GM23338 (cell line): Measurements from ENCODE around the gene DGKB. TPM values are rescaled to one million over a fixed set of nuclear protein-coding genes. Genes with fewer than 3 reads are reported as not detected.

Experiments
- ATAC-seq: fragments of 200-7000 bp; cut with Tn5 transposase; 3 replicates; pipeline ENCODE4 v1.9.1; 2020
- DNase-seq: peaks from one replicate; pipeline ENCODE4 v3.0.0-alpha.2; 2015; ENCODE audit warnings: low spot score
- H2AFZ ChIP-seq: fragments of 200-600 bp; sonication (generic); 2 replicates; pipeline ENCODE4 v1.8.0; 2016; ENCODE audit warnings: antibody characterized with exemption, mild to moderate bottlenecking, moderate library complexity
- H3F3A ChIP-seq: fragments of 200-600 bp; sonication (generic); replicated peaks from 2 replicates; pipeline ENCODE4 v1.8.0; 2017; ENCODE audit warnings: antibody characterized with exemption, mixed run types, low read depth
- H3K27ac ChIP-seq: fragments of 200-600 bp; sonication (generic); 2 replicates; pipeline ENCODE4 v1.6.1; 2016; ENCODE audit warnings: low read depth
- H3K27me3 ChIP-seq: fragments of 200-600 bp; sonication (generic); 2 replicates; pipeline ENCODE4 v1.8.0; 2016; ENCODE audit warnings: mild to moderate bottlenecking, mixed run types, moderate library complexity; ENCODE audit not compliant: insufficient read depth
- H3K36me3 ChIP-seq: fragments of 200-600 bp; sonication (generic); 2 replicates; pipeline ENCODE4 v1.8.0; 2016; ENCODE audit warnings: mild to moderate bottlenecking; ENCODE audit not compliant: insufficient read depth
- H3K4me1 ChIP-seq: fragments of 200-600 bp; sonication (generic); 2 replicates; pipeline ENCODE4 v1.8.0; 2016; ENCODE audit warnings: mild to moderate bottlenecking, moderate library complexity; ENCODE audit not compliant: insufficient read depth
- H3K4me2 ChIP-seq: fragments of 200-600 bp; sonication (generic); 2 replicates; pipeline ENCODE4 v1.7.1; 2017; ENCODE audit warnings: mixed run types
- H3K4me3 ChIP-seq: fragments of 200-600 bp; sonication (generic); 2 replicates; pipeline ENCODE4 v1.6.1; 2016; ENCODE audit warnings: mixed run types
- H3K79me2 ChIP-seq: fragments of 200-600 bp; sonication (generic); replicated peaks from 2 replicates; pipeline ENCODE4 v1.8.0; 2017; ENCODE audit warnings: mild to moderate bottlenecking; ENCODE audit not compliant: insufficient read depth
- H3K9me2 ChIP-seq: fragments of 200-600 bp; sonication (generic); 2 replicates; pipeline ENCODE4 v1.8.0; 2017; ENCODE audit not compliant: insufficient read depth
- H4K20me1 ChIP-seq: fragments of 200-600 bp; sonication (generic); replicated peaks from 2 replicates; pipeline ENCODE4 v1.8.0; 2017; ENCODE audit warnings: mild to moderate bottlenecking; ENCODE audit not compliant: insufficient read depth
- H3K27ac Mint-ChIP-seq: 2 replicates; pipeline ENCODE4 v1.8.0; 2020; ENCODE audit warnings: inconsistent platforms, mild to moderate bottlenecking, moderate library complexity, mixed read lengths
- H3K27me3 Mint-ChIP-seq: 3 replicates; pipeline ENCODE4 v1.8.0; 2022; ENCODE audit warnings: low read depth, mild to moderate bottlenecking, moderate library complexity, mixed read lengths, inconsistent platforms; ENCODE audit not compliant: insufficient read depth, poor library complexity
- H3K36me3 Mint-ChIP-seq: 3 replicates; pipeline ENCODE4 v1.8.0; 2021; ENCODE audit warnings: low read depth, mild to moderate bottlenecking, inconsistent platforms, moderate library complexity, mixed read lengths
- H3K4me1 Mint-ChIP-seq: 3 replicates; pipeline ENCODE4 v1.8.0; 2020; ENCODE audit warnings: mild to moderate bottlenecking, inconsistent platforms, mixed read lengths
- H3K4me3 Mint-ChIP-seq: 3 replicates; pipeline ENCODE4 v1.8.0; 2021; ENCODE audit warnings: moderate library complexity, mild to moderate bottlenecking, inconsistent platforms, mixed read lengths
- H3K9me3 Mint-ChIP-seq: 3 replicates; pipeline ENCODE4 v1.8.0; 2020; ENCODE audit warnings: moderate library complexity, mild to moderate bottlenecking, inconsistent platforms, mixed read lengths
- EZH2 ChIP-seq: fragments of 200-600 bp; sonication (generic); IDR thresholded peaks from one replicate; pipeline ENCODE4 v1.8.0; 2017; ENCODE audit warnings: antibody characterized with exemption, mild to moderate bottlenecking, low read depth; ENCODE audit not compliant: unreplicated experiment
- JUNB ChIP-seq: IDR thresholded peaks from one replicate; pipeline ENCODE4 v1.6.1; 2016; ENCODE audit warnings: antibody characterized with exemption; ENCODE audit not compliant: unreplicated experiment
- NANOG ChIP-seq: IDR thresholded peaks from 2 replicates; pipeline ENCODE4 v1.6.1; 2016; ENCODE audit warnings: antibody characterized with exemption, borderline replicate concordance
- POLR2AphosphoS5 ChIP-seq: IDR thresholded peaks from 2 replicates; pipeline ENCODE4 v1.6.1; 2016; ENCODE audit warnings: antibody characterized with exemption, low read depth
- STAT1 ChIP-seq: IDR thresholded peaks from one replicate; pipeline ENCODE4 v1.6.1; 2016; ENCODE audit warnings: antibody characterized with exemption; ENCODE audit not compliant: unreplicated experiment
- ZNF114 ChIP-seq: fragments of 250-450 bp; sonication (Bioruptor Pico); IDR thresholded peaks from 2 replicates; pipeline ENCODE4 v1.5.0; 2020; ENCODE audit warnings: mild to moderate bottlenecking, moderate library complexity
- polyA plus RNA-seq: library from polyadenylated mRNA; unstranded; fragments of >200 nt; fragmentation: Nextera tagmentation; extraction: Ambion mirVana; gene quantifications from 2 replicates; pipeline ENCODE4 v1.2.1, GENCODE V29; 2016
- total RNA-seq: library from RNA; depleted of rRNA; stranded (reverse); fragments of >200 nt; shearing (Covaris generic); gene quantifications from 2 replicates; pipeline ENCODE4 v1.2.3, GENCODE V29; 2014
- TF ChIP-seq, protein P1 (sequence below): IDR thresholded peaks from 2 replicates; pipeline ENCODE4 v1.6.1; 2016; ENCODE audit warnings: antibody characterized with exemption
- TF ChIP-seq, protein P2 (sequence below): fragments of 250-450 bp; sonication (Bioruptor Pico); IDR thresholded peaks from 2 replicates; pipeline ENCODE4 v1.5.0; 2020; ENCODE audit warnings: mild to moderate bottlenecking, moderate library complexity
- TF ChIP-seq, protein P3 (sequence below), 2 experiments: fragments of 200-600 bp in 1 of 2; sonication (generic) in 1 of 2; conservative IDR thresholded peaks; 2 replicates each; pipeline versions ENCODE4 v1.5.1 to v1.6.1; 2016 to 2017; ENCODE audit warnings: antibody characterized with exemption in 2 of 2, low read depth in 2 of 2, mild to moderate bottlenecking in 2 of 2, moderate library complexity in 1 of 2

Gene DGKB
- total and polyA plus RNA-seq, 2 experiments from 2014 or later: 4.8 to 11.5 TPM

DNA sequence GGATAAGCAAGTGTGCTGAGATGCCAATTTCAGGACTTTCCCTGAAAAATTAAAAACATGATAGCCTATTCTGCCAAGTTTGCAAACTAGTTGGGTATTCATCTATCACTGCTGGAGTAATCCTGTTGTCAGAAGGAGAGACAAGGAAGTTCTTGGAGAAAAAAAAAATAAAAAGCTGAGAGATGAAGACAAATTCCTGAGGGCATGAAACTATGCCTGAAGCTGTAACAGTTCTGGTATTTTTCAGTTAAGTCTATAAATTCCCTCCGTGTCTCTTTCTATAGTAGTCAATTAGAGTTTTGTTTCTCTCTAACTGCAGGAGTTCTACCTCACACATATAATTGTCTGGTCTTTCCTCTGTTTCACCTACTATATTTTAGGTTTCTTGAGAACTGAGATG, 95.7 kb downstream of the DGKB start:
- no peaks in the 10 kb centered on the region for H3K9me3 Mint-ChIP-seq
- no peaks in the 10 kb centered on the region for H3K36me3 ChIP-seq
- no peak overlapping the region for H2AFZ ChIP-seq
- no peaks in the 10 kb centered on the region for H3F3A ChIP-seq
- no peaks in the 10 kb centered on the region for H3K9me2 ChIP-seq
- no peak for TF ChIP-seq STAT1
- H3K4me2 ChIP-seq: no peak overlapping the region
- H3K4me1 Mint-ChIP-seq: no peaks in the 10 kb centered on the region
- H4K20me1 ChIP-seq: no peaks in the 10 kb centered on the region
- ATAC-seq (no peak), DNase-seq (no peak)
- H3K79me2 ChIP-seq: no peaks in the 10 kb centered on the region
- no peak overlapping the region for H3K4me3 ChIP-seq
- H3K4me1 ChIP-seq: no peaks in the 10 kb centered on the region
- no peak overlapping the region for H3K27ac Mint-ChIP-seq
- no peaks in the 10 kb centered on the region for H3K27me3 ChIP-seq
- H3K27me3 Mint-ChIP-seq: peaks cover 1% of the 10 kb centered on the region
- no peak overlapping the region for H3K4me3 Mint-ChIP-seq
- no peak overlapping the region for H3K27ac ChIP-seq
- H3K36me3 Mint-ChIP-seq: no peaks in the 10 kb centered on the region

DNA sequence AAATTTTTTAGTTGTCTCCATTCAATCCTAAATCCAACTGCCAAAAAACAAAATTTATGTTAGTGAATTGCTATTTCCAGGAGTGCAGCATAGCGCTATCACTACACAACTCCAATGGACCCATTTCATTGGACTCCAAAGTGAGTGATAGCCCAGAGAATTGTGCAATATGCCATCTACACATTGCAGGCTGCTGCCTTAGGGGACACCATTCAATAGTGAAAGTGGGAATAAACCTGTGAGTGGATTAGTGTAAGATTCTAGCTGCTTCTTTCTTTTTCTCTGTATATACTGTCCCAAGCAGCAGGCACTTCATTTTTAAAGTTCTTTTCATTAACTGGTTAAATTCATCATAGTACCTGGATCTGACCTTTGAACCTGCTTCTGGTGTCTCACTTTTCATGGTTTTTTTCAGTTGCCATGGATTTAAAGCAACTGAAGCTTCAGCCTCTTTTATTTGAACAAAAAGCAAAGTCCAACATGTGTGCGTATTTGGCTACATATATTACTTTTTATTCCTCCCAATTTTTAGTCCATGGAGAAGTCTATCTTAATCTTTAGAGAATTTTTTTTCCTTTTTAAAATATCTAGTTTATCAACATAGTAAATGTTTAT, 97.3 kb downstream of the DGKB start:
- no peak overlapping the region for H3K4me3 Mint-ChIP-seq
- Histone ChIP-seq H3F3A (no peaks in the 10 kb centered on the region), H3K27me3 (no peaks in the 10 kb centered on the region), H3K27ac (no peak overlapping the region), H3K36me3 (no peaks in the 10 kb centered on the region), H3K4me3 (no peak overlapping the region), H3K4me1 (no peaks in the 10 kb centered on the region), H2AFZ (no peak overlapping the region), H3K79me2 (no peaks in the 10 kb centered on the region), H4K20me1 (no peaks in the 10 kb centered on the region), H3K9me2 (peaks cover 10% of the 10 kb centered on the region; the same call in 1 of the 2 replicates), H3K4me2 (no peak overlapping the region)
- H3K4me1 Mint-ChIP-seq: no peaks in the 10 kb centered on the region
- H3K9me3 Mint-ChIP-seq: no peaks in the 10 kb centered on the region
- no peak overlapping the region for H3K27ac Mint-ChIP-seq
- H3K36me3 Mint-ChIP-seq: peaks cover 5% of the 10 kb centered on the region; the same call in 1 of the 3 replicates
- no peak for DNase-seq
- peaks cover 1% of the 10 kb centered on the region for H3K27me3 Mint-ChIP-seq
- ATAC-seq: no peak
- TF ChIP-seq ZNF114 (no peak), STAT1 (no peak), JUNB (no peak), EZH2 (no peak), POLR2AphosphoS5 (no peak), NANOG (no peak)
- TF ChIP-seq, protein P1, sequence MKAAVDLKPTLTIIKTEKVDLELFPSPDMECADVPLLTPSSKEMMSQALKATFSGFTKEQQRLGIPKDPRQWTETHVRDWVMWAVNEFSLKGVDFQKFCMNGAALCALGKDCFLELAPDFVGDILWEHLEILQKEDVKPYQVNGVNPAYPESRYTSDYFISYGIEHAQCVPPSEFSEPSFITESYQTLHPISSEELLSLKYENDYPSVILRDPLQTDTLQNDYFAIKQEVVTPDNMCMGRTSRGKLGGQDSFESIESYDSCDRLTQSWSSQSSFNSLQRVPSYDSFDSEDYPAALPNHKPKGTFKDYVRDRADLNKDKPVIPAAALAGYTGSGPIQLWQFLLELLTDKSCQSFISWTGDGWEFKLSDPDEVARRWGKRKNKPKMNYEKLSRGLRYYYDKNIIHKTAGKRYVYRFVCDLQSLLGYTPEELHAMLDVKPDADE: no peak
- TF ChIP-seq, protein P2, sequence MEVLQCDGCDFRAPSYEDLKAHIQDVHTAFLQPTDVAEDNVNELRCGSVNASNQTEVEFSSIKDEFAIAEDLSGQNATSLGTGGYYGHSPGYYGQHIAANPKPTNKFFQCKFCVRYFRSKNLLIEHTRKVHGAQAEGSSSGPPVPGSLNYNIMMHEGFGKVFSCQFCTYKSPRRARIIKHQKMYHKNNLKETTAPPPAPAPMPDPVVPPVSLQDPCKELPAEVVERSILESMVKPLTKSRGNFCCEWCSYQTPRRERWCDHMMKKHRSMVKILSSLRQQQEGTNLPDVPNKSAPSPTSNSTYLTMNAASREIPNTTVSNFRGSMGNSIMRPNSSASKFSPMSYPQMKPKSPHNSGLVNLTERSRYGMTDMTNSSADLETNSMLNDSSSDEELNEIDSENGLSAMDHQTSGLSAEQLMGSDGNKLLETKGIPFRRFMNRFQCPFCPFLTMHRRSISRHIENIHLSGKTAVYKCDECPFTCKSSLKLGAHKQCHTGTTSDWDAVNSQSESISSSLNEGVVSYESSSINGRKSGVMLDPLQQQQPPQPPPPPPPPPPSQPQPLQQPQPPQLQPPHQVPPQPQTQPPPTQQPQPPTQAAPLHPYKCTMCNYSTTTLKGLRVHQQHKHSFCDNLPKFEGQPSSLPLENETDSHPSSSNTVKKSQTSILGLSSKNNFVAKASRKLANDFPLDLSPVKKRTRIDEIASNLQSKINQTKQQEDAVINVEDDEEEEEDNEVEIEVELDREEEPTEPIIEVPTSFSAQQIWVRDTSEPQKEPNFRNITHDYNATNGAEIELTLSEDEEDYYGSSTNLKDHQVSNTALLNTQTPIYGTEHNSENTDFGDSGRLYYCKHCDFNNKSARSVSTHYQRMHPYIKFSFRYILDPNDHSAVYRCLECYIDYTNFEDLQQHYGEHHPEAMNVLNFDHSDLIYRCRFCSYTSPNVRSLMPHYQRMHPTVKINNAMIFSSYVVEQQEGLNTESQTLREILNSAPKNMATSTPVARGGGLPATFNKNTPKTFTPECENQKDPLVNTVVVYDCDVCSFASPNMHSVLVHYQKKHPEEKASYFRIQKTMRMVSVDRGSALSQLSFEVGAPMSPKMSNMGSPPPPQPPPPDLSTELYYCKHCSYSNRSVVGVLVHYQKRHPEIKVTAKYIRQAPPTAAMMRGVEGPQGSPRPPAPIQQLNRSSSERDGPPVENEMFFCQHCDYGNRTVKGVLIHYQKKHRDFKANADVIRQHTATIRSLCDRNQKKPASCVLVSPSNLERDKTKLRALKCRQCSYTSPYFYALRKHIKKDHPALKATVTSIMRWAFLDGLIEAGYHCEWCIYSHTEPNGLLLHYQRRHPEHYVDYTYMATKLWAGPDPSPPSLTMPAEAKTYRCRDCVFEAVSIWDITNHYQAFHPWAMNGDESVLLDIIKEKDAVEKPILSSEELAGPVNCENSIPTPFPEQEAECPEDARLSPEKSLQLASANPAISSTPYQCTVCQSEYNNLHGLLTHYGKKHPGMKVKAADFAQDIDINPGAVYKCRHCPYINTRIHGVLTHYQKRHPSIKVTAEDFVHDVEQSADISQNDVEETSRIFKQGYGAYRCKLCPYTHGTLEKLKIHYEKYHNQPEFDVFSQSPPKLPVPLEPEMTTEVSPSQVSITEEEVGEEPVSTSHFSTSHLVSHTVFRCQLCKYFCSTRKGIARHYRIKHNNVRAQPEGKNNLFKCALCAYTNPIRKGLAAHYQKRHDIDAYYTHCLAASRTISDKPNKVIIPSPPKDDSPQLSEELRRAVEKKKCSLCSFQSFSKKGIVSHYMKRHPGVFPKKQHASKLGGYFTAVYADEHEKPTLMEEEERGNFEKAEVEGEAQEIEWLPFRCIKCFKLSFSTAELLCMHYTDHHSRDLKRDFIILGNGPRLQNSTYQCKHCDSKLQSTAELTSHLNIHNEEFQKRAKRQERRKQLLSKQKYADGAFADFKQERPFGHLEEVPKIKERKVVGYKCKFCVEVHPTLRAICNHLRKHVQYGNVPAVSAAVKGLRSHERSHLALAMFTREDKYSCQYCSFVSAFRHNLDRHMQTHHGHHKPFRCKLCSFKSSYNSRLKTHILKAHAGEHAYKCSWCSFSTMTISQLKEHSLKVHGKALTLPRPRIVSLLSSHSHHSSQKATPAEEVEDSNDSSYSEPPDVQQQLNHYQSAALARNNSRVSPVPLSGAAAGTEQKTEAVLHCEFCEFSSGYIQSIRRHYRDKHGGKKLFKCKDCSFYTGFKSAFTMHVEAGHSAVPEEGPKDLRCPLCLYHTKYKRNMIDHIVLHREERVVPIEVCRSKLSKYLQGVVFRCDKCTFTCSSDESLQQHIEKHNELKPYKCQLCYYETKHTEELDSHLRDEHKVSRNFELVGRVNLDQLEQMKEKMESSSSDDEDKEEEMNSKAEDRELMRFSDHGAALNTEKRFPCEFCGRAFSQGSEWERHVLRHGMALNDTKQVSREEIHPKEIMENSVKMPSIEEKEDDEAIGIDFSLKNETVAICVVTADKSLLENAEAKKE (CRISPR knock-in tag): no peak
- TF ChIP-seq, protein P3, sequence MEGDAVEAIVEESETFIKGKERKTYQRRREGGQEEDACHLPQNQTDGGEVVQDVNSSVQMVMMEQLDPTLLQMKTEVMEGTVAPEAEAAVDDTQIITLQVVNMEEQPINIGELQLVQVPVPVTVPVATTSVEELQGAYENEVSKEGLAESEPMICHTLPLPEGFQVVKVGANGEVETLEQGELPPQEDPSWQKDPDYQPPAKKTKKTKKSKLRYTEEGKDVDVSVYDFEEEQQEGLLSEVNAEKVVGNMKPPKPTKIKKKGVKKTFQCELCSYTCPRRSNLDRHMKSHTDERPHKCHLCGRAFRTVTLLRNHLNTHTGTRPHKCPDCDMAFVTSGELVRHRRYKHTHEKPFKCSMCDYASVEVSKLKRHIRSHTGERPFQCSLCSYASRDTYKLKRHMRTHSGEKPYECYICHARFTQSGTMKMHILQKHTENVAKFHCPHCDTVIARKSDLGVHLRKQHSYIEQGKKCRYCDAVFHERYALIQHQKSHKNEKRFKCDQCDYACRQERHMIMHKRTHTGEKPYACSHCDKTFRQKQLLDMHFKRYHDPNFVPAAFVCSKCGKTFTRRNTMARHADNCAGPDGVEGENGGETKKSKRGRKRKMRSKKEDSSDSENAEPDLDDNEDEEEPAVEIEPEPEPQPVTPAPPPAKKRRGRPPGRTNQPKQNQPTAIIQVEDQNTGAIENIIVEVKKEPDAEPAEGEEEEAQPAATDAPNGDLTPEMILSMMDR (conservative IDR thresholded peaks at IDR 0.05; ENCODE audit: low read depth in 2 of 2): no peak
